Erythroblast (primary cell): Measurements from ENCODE around the gene APH1B.

Source experiments
- GATA1 ChIP-seq: IDR thresholded peaks from 2 replicates; pipeline ENCODE4 v1.6.1; 2011; ENCODE audit warnings: low read depth, mild to moderate bottlenecking, control low read depth, low read length, moderate library complexity
- POLR2A ChIP-seq: IDR thresholded peaks from 2 replicates; pipeline ENCODE4 v1.6.1; 2011; ENCODE audit warnings: mild to moderate bottlenecking, low read length

DNA sequence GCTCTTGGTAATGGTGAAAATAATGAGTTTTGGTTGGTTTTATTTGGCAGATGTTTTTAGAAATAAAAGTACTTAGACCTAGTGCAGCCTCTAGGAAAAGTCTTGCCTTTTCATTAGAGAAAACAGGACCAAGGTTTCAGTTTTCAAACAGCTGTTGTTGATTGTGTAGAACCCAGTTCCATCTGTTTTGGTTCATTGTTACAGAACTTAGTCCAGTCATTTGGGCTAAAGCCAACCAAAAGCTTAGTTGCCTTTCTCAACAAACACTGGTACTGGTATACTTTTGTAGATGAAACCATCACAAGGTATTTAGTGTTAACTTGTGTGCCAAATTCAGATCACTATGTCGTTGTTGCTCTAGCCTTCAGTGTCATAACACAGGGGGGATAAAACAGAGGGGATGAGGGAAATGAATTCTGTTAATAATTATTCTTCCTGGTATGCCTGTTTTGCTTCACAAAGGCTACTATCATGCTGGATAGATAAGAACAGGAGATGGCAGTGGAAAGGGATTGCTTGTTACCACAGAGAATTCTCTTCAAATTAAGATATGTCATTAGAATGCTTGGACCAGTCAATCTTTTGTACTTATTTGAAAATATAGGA, 12.6 kb upstream of the APH1B start:
- TF ChIP-seq POLR2A (no peak), GATA1 (no peak)
